IPS-11a (cell line): ENCODE measurements around the gene C19orf33.
A peak's percentile ranks its signal among the peaks of the same experiment; 100 is the strongest.
"Not testable (repeated sequence)": the region's sequence is repeated elsewhere in the genome, so short reads cannot be mapped to it uniquely, and the experiment has no call there.

Experiments used
- H3K4me3 ChIP-seq: one replicate; pipeline ENCODE4 v1.5.1; 2013; ENCODE audit warnings: low read depth, low read length, control low read depth

C19orf33 gene

GRCh38 chr19:38303517-38304351, at the start of gene C19orf33:
TSS of gene C19orf33 (plus strand) at chr19:38304251. CDS start at chr19:38304262, 11 bp downstream.
- peak within 1 kb of the TSS; percentile 46 for H3K4me3 ChIP-seq

- H3K4me3 ChIP-seq, result peak overlapping the region; percentile 51
These were observed 48.6 kb upstream of the C19orf33 start for GRCh38 chr19:38255383-38256014.

GRCh38 chr19:38261942-38262341, 42.1 kb upstream of the C19orf33 start:
- H3K4me3 ChIP-seq, result not testable (repeated sequence)

- no peak overlapping the region for H3K4me3 ChIP-seq
These were observed 41.3 kb upstream of the C19orf33 start for GRCh38 chr19:38262585-38263268.

GRCh38 chr19:38263689-38264485, 40.2 kb upstream of the C19orf33 start:
- peak overlapping the region; percentile 90 for H3K4me3 ChIP-seq

GRCh38 chr19:38264486-38265212, 39.4 kb upstream of the C19orf33 start, which contains the start of gene SPINT2:
TSS of gene SPINT2 (plus strand) at chr19:38264573. CDS start at chr19:38264893, 320 bp downstream.
- peak within 1 kb of the TSS; percentile 90 for H3K4me3 ChIP-seq

DNA sequence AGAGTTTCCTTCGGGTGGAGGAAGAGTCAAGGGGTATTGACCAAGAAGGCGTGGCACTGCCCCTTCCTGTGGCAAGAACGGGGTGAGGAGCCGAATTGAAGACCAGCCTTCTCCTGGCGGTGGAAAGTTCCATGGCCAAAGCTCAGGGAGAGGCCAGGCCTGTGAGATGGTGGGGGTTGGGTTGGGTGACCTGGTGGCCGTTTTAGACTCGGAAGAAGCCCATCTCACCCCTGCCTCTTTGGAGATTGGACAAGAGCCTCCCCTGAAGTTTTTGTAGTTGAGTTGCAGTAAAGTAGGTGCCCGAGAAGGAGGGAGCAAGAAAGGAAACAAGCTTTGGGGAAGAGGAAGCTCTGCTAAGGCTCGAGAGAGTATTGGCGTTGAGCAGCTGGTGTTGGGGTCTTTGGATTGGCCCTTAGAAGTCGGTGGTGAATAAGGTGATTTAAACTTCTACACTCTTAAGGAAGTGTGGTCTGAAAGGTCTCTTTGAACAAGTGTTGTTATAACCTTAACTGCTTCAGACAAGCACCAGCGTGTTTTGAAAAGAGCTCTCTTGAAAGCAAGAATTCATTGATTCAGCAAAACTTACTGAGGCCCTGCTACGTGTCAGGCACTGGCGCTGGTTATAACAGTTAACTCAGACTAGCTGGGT, 38.7 kb upstream of the C19orf33 start:
- peak overlapping the region; percentile 90 for H3K4me3 ChIP-seq

- peak overlapping the region; percentile 90 for H3K4me3 ChIP-seq
These were observed 38.1 kb upstream of the C19orf33 start for GRCh38 chr19:38265921-38266429.

- H3K4me3 ChIP-seq, result no peak overlapping the region
These were observed 37.0 kb upstream of the C19orf33 start for GRCh38 chr19:38266981-38267597.

DNA sequence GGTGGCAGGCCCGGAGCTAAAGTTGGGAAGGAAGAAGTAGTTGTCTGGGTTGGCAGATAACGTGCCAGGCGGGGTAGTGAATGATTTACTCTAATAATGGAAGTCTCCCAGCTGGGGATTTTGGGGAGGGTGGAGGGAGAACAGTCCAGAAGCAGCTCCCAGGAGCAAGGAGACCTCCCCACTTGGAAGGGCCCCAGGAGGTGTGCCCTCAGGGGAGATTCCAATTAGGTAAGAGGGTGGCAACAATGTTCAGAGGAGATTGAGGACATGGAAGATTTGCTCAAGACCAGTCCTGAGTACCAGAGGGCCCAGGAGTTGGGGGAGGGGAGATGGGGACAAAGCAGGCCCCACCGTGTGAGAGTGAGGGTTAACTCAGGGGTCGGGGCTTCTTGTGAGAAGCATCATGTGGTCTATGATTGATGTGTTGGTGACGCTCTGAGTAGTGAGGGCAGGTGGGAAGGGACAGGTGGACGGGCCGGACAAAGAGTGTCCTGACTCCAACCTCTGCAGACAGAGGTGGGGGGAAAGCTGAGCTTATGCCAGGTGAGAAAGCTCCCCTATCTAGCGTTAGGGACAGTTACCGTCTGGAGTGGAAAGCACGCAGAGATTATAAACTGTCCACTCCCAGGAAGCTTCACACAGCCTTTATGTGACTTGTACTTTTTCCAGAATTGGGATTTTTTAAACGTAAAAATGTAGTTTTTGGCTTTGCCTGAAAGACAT, 36.1 kb upstream of the C19orf33 start:
- H3K4me3 ChIP-seq, result no peak overlapping the region

DNA sequence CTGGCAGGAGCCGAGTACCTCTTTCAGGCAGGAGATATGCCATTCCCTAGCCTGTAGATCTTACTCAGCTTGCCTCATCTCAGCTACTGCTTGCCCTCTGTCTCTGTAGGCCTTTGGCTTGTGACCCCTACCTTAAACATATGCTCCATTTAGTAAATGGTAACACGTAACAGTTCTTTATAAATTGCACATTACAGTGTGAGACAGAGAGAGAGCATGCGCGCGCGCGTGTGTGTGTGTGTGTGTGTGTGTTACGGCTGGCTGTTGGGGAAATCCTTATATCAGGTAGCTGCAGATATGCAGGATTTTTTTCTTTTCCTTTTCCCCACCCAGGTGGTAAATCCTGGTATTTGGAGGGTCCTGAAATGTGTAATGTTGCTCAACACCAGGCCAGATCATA, 35.5 kb upstream of the C19orf33 start:
- H3K4me3 ChIP-seq, result no peak overlapping the region

- no peak overlapping the region for H3K4me3 ChIP-seq
These were observed 33.4 kb upstream of the C19orf33 start for GRCh38 chr19:38270587-38271167.

DNA sequence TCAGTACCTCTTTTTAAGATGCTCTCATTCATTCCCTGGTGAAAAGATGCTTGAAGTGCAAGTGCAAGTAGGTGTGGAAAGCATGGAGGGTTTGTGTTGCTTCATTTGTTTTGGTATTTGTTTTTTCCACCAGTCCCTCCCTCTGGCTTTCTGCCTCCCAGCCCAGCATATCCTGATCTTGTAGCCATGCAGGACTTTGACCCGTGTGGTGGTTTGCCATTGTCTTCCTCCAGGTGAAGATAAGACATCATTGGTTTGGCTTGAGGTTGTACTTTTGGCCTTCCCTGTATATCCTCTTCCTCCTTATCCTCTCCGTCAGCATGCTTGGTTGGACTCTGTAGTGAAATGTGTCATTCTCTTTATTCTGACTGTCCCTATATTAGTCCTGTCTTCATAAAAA, 30.6 kb upstream of the C19orf33 start:
- no peak overlapping the region for H3K4me3 ChIP-seq

GRCh38 chr19:38274739-38275138, 29.3 kb upstream of the C19orf33 start:
- H3K4me3 ChIP-seq, result no peak overlapping the region

DNA sequence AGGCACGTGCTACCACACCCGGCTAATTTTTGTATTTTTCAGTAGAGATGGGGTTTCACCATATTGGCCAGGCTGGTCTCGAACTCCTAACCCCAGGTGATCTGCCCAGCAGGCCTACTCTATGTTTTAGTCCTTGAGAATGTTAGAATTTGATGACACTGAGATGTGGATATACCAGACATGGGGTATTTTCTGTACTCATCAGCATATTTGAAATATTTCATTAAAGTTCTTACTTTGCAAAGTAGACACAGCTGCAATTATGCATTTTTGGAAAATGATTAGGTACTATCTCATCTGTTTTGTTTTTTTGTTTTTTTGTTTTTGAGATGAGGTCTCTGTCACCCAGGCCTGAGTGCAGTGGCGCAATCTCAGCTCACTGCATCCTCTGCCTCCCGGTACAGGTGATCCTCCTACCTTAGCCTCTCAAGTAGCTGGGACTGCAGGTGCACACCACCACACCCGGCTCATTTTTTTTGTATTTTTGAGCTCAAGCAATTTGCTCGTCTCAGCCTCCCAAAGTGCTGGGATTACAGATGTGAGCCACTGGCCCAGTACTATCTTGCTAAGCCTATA, 27.0 kb upstream of the C19orf33 start:
- H3K4me3 ChIP-seq, result no peak overlapping the region

DNA sequence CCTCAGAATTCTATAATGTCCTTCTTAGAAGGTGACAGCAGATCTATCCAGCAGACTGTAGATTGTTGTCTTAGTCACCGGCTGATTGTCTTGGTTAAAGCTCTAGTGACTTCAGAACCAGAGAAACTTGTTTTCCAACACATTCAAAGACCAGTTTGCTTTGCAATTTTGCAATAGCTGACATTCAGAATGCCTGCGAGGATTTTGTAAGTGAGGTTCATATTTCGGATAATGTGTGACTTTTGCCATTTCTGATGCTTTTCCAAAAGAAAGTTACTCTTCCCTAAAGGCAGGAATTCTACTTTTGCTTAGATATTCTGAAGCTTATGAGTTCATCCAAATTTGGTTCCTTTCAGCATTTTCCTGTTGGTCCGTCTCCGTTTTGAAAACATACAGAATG, 26.5 kb upstream of the C19orf33 start:
- no peak overlapping the region for H3K4me3 ChIP-seq

DNA sequence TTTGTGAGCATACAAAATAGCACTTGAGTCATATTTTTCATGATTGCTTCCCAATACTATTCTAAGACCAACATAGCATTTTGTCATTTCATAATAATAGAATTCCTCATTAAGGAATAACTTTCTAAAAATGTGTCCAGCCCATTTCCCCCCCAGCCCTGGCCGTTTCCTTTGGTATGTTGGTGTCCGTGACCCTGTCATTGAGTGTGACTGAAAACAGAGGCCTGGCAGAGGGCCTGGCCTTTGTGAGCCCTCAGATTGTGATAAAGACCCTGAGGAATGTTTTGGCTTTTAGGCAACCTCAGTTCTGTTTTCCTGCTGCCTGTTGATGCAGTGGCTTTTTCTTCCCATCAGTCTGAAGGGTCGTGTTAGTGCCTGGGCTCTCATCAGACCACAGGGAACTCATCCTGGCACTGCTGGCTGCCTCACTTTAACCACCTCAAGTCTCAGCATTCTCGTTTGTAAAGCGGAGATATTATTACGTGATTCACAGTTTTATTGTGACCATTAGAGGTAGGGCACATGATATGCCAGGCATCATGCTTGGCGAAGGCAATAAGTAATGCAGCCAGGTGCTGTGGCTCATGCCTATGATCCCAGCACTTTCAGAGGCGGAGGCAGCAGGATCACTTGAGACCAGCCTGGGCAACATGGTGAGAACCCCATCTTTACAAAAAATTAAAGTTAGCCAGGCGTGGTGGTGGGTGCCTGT, 25.9 kb upstream of the C19orf33 start:
- no peak overlapping the region for H3K4me3 ChIP-seq
